ENCODE measurements around the gene ESD. TPM values are rescaled to one million over a fixed set of nuclear protein-coding genes. Genes with fewer than 3 reads are reported as not detected.

ESD gene
- total RNA-seq, 1 experiment from 2014 or later: 58.7 TPM

- H3K4me1 Mint-ChIP-seq: no peaks in the 10 kb centered on the region
These were observed 65.4 kb downstream of the ESD start for GRCh38 chr13:46731535-46731934.

GRCh38 chr13:46728777-46729176 is 68.2 kb downstream of the ESD start:
- Mint-ChIP-seq H3K27ac (no peak overlapping the region), H3K27me3 (ENCODE audit: low read depth) (no peaks in the 10 kb centered on the region), H3K4me3 (no peak overlapping the region), H3K36me3 (peaks cover 35% of the 10 kb centered on the region), H3K9me3 (peaks cover 8% of the 10 kb centered on the region; the same call in 1 of the 2 replicates), H3K4me1 (no peaks in the 10 kb centered on the region)
- ChIA-PET POLR2A (interaction anchor here (0.7 kb wide), 1 partner anchor 274 kb away, joined by 3 read pairs; no protein-coding TSS in a partner anchor), CTCF (interaction anchor here (0.6 to 1.5 kb wide), 12 partner anchors 10 to 256 kb away, joined by 3 to 9 read pairs (median 4); no protein-coding TSS in a partner anchor)
- no peak for TF ChIP-seq ARID4B (CRISPR knock-in tag; IDR thresholded peaks at IDR 0.05; ENCODE audit: borderline replicate concordance)
- TF ChIP-seq CTCF (IDR thresholded peaks at IDR 0.05): 0 out of 2 replicates have a peak, but pooled peaks have one; percentile 16
- DNase-seq (ENCODE audit: low spot score) (no peak), ATAC-seq (peak; percentile 77)

More at GRCh38 chr13:46731535-46731934, 65.4 kb downstream of the ESD start:
- Mint-ChIP-seq H3K27ac (no peak overlapping the region), H3K4me3 (no peak overlapping the region), H3K27me3 (ENCODE audit: low read depth) (no peaks in the 10 kb centered on the region), H3K9me3 (no peaks in the 10 kb centered on the region), H3K36me3 (peaks cover 28% of the 10 kb centered on the region)
- DNase-seq (ENCODE audit: low spot score) (no peak), ATAC-seq (no peak)
- CTCF ChIA-PET: no interaction called here
- no peak for TF ChIP-seq GTF2I (CRISPR knock-in tag; conservative IDR thresholded peaks at IDR 0.05)
- TF ChIP-seq MLX (CRISPR knock-in tag; IDR thresholded peaks at IDR 0.05): no peak
- no peak for TF ChIP-seq ZNF317 (CRISPR knock-in tag; IDR thresholded peaks at IDR 0.05; ENCODE audit: borderline replicate concordance, low read depth)
- no peak for TF ChIP-seq ATF1 (CRISPR knock-in tag; IDR thresholded peaks at IDR 0.05)
- TF ChIP-seq ZNF138 (CRISPR knock-in tag; conservative IDR thresholded peaks at IDR 0.05): no peak
- TF ChIP-seq E2F1 (CRISPR knock-in tag; IDR thresholded peaks at IDR 0.05): no peak
- TF ChIP-seq MYBL2 (CRISPR knock-in tag; IDR thresholded peaks at IDR 0.05): no peak
- TF ChIP-seq SMAD4 (CRISPR knock-in tag; IDR thresholded peaks at IDR 0.05): no peak
- no peak for TF ChIP-seq JUN (CRISPR knock-in tag; IDR thresholded peaks at IDR 0.05)
- TF ChIP-seq ZNF416 (CRISPR knock-in tag; IDR thresholded peaks at IDR 0.05): no peak
- no peak for TF ChIP-seq ZNF512 (CRISPR knock-in tag; IDR thresholded peaks at IDR 0.05; ENCODE audit: borderline replicate concordance)
- TF ChIP-seq ZMAT4 (CRISPR knock-in tag; IDR thresholded peaks at IDR 0.05): no peak
- POLR2A ChIA-PET: no interaction called here

Measured in WTC11 (cell line).